Stimulated activated memory B cell treated with anti-CD40 and anti-IgM and Interleukin-4, amounts not matched to agents 10 μg/mL and 1 μg/mL and 100 μg/mL, for 72 hours (primary cell): ENCODE results near the gene PLEKHA8.
"Not testable (repeated sequence)": the region's sequence is repeated elsewhere in the genome, so short reads cannot be mapped to it uniquely, and the experiment has no call there.

Source experiments
- ATAC-seq: fragments of 150-1000 bp; cut with Tn5 transposase; 2 replicates; pipeline ENCODE4 v1.10.0; 2021
- H3K27ac Mint-ChIP-seq: one replicate; pipeline ENCODE4 v1.8.0; 2022; ENCODE audit warnings: mild to moderate bottlenecking, mixed read lengths
- H3K27me3 Mint-ChIP-seq: one replicate; pipeline ENCODE4 v1.8.0; 2022; ENCODE audit warnings: mixed read lengths
- H3K36me3 Mint-ChIP-seq: one replicate; pipeline ENCODE4 v1.8.0; 2022; ENCODE audit warnings: mixed read lengths
- H3K4me1 Mint-ChIP-seq: one replicate; pipeline ENCODE4 v1.8.0; 2022; ENCODE audit warnings: mixed read lengths
- H3K4me3 Mint-ChIP-seq: one replicate; pipeline ENCODE4 v1.8.0; 2022; ENCODE audit warnings: mild to moderate bottlenecking, moderate library complexity, mixed read lengths
- H3K9me3 Mint-ChIP-seq: one replicate; pipeline ENCODE4 v1.8.0; 2022; ENCODE audit warnings: mixed read lengths

Gene PLEKHA8

GRCh38 chr7:30036220-30036619, 8.0 kb downstream of the PLEKHA8 start:
- H3K4me3 Mint-ChIP-seq, result no peak overlapping the region
- H3K36me3 Mint-ChIP-seq, result no peaks in the 10 kb centered on the region
- ATAC-seq, result no peak
- no peak overlapping the region for H3K27ac Mint-ChIP-seq
- H3K27me3 Mint-ChIP-seq, result no peaks in the 10 kb centered on the region
- no peaks in the 10 kb centered on the region for H3K9me3 Mint-ChIP-seq
- no peaks in the 10 kb centered on the region for H3K4me1 Mint-ChIP-seq

- H3K36me3 Mint-ChIP-seq, result no peaks in the 10 kb centered on the region
- no peak overlapping the region for H3K27ac Mint-ChIP-seq
- H3K4me3 Mint-ChIP-seq, result no peak overlapping the region
- ATAC-seq, result no peak
- no peaks in the 10 kb centered on the region for H3K9me3 Mint-ChIP-seq
- H3K4me1 Mint-ChIP-seq, result no peaks in the 10 kb centered on the region
- H3K27me3 Mint-ChIP-seq, result no peaks in the 10 kb centered on the region
These were observed 10.2 kb downstream of the PLEKHA8 start for GRCh38 chr7:30038196-30038980.

- no peaks in the 10 kb centered on the region for H3K4me1 Mint-ChIP-seq
- ATAC-seq, result no peak
- H3K4me3 Mint-ChIP-seq, result no peak overlapping the region
- no peaks in the 10 kb centered on the region for H3K27me3 Mint-ChIP-seq
- H3K36me3 Mint-ChIP-seq, result peaks cover 11% of the 10 kb centered on the region
- H3K27ac Mint-ChIP-seq, result no peak overlapping the region
- no peaks in the 10 kb centered on the region for H3K9me3 Mint-ChIP-seq
These were observed 12.7 kb downstream of the PLEKHA8 start for GRCh38 chr7:30040938-30041337.

GRCh38 chr7:30041526-30042269, 13.5 kb downstream of the PLEKHA8 start:
- no peak for ATAC-seq
- Mint-ChIP-seq H3K4me3 (no peak overlapping the region), H3K4me1 (no peaks in the 10 kb centered on the region), H3K36me3 (peaks cover 19% of the 10 kb centered on the region), H3K27me3 (no peaks in the 10 kb centered on the region), H3K27ac (no peak overlapping the region), H3K9me3 (no peaks in the 10 kb centered on the region)

- Mint-ChIP-seq H3K9me3 (no peaks in the 10 kb centered on the region), H3K27me3 (no peaks in the 10 kb centered on the region), H3K4me1 (no peaks in the 10 kb centered on the region), H3K4me3 (no peak overlapping the region), H3K36me3 (peaks cover 38% of the 10 kb centered on the region), H3K27ac (no peak overlapping the region)
- ATAC-seq, result no peak
These were observed 18.0 kb downstream of the PLEKHA8 start for GRCh38 chr7:30046127-30046770.

GRCh38 chr7:30047124-30047523, 18.9 kb downstream of the PLEKHA8 start:
- no peak overlapping the region for H3K27ac Mint-ChIP-seq
- H3K4me3 Mint-ChIP-seq, result no peak overlapping the region
- ATAC-seq, result no peak
- no peaks in the 10 kb centered on the region for H3K27me3 Mint-ChIP-seq
- peaks cover 38% of the 10 kb centered on the region for H3K36me3 Mint-ChIP-seq
- no peaks in the 10 kb centered on the region for H3K9me3 Mint-ChIP-seq
- no peaks in the 10 kb centered on the region for H3K4me1 Mint-ChIP-seq

- no peaks in the 10 kb centered on the region for H3K4me1 Mint-ChIP-seq
- no peaks in the 10 kb centered on the region for H3K9me3 Mint-ChIP-seq
- no peaks in the 10 kb centered on the region for H3K27me3 Mint-ChIP-seq
- H3K36me3 Mint-ChIP-seq, result peaks cover 38% of the 10 kb centered on the region
- H3K4me3 Mint-ChIP-seq, result no peak overlapping the region
- H3K27ac Mint-ChIP-seq, result no peak overlapping the region
- no peak for ATAC-seq
These were observed 20.4 kb downstream of the PLEKHA8 start for GRCh38 chr7:30048582-30048981.

GRCh38 chr7:30049173-30049572, 21.0 kb downstream of the PLEKHA8 start:
- Mint-ChIP-seq H3K4me1 (no peaks in the 10 kb centered on the region), H3K9me3 (no peaks in the 10 kb centered on the region), H3K27ac (no peak overlapping the region), H3K27me3 (no peaks in the 10 kb centered on the region), H3K4me3 (no peak overlapping the region), H3K36me3 (peaks cover 38% of the 10 kb centered on the region)
- ATAC-seq, result no peak

GRCh38 chr7:30053068-30053467, 24.9 kb downstream of the PLEKHA8 start:
- peaks cover 22% of the 10 kb centered on the region for H3K36me3 Mint-ChIP-seq
- no peaks in the 10 kb centered on the region for H3K9me3 Mint-ChIP-seq

GRCh38 chr7:30057741-30058140, 29.5 kb downstream of the PLEKHA8 start:
- H3K36me3 Mint-ChIP-seq, result peaks cover 13% of the 10 kb centered on the region
- peaks cover 22% of the 10 kb centered on the region for H3K4me1 Mint-ChIP-seq
- no peak overlapping the region for H3K27ac Mint-ChIP-seq
- H3K4me3 Mint-ChIP-seq, result no peak overlapping the region
- H3K27me3 Mint-ChIP-seq, result no peaks in the 10 kb centered on the region
- no peak for ATAC-seq
- H3K9me3 Mint-ChIP-seq, result no peaks in the 10 kb centered on the region

More at GRCh38 chr7:30053068-30053467, 24.9 kb downstream of the PLEKHA8 start:
- Mint-ChIP-seq H3K27ac (no peak overlapping the region), H3K27me3 (no peaks in the 10 kb centered on the region), H3K4me1 (no peaks in the 10 kb centered on the region), H3K4me3 (no peak overlapping the region)
- no peak for ATAC-seq

GRCh38 chr7:30061786-30062185, 33.6 kb downstream of the PLEKHA8 start:
- H3K4me3 Mint-ChIP-seq, H3K27ac Mint-ChIP-seq, H3K9me3 Mint-ChIP-seq, H3K27me3 Mint-ChIP-seq, H3K36me3 Mint-ChIP-seq: not testable (repeated sequence)
- ATAC-seq, result peak; percentile 83
- H3K4me1 Mint-ChIP-seq, result peaks cover 24% of the 10 kb centered on the region

GRCh38 chr7:30062587-30062986, 34.4 kb downstream of the PLEKHA8 start:
- no peaks in the 10 kb centered on the region for H3K9me3 Mint-ChIP-seq
- H3K36me3 Mint-ChIP-seq, result peaks cover 8% of the 10 kb centered on the region
- peak; percentile 56 for ATAC-seq
- no peaks in the 10 kb centered on the region for H3K27me3 Mint-ChIP-seq
- no peak overlapping the region for H3K27ac Mint-ChIP-seq
- H3K4me3 Mint-ChIP-seq, result no peak overlapping the region
- peaks cover 24% of the 10 kb centered on the region for H3K4me1 Mint-ChIP-seq

GRCh38 chr7:30065746-30066145, 37.5 kb downstream of the PLEKHA8 start:
- peaks cover 17% of the 10 kb centered on the region for H3K4me1 Mint-ChIP-seq
- no peaks in the 10 kb centered on the region for H3K27me3 Mint-ChIP-seq
- H3K36me3 Mint-ChIP-seq, result peaks cover 19% of the 10 kb centered on the region

GRCh38 chr7:30066687-30067086, 38.5 kb downstream of the PLEKHA8 start:
- H3K36me3 Mint-ChIP-seq, result peaks cover 25% of the 10 kb centered on the region
- no peaks in the 10 kb centered on the region for H3K9me3 Mint-ChIP-seq
- H3K27me3 Mint-ChIP-seq, result no peaks in the 10 kb centered on the region
- H3K4me1 Mint-ChIP-seq, result peaks cover 12% of the 10 kb centered on the region
- ATAC-seq, result no peak
- H3K27ac Mint-ChIP-seq, result no peak overlapping the region
- no peak overlapping the region for H3K4me3 Mint-ChIP-seq

More at GRCh38 chr7:30065746-30066145, 37.5 kb downstream of the PLEKHA8 start:
- no peaks in the 10 kb centered on the region for H3K9me3 Mint-ChIP-seq
- no peak for ATAC-seq
- no peak overlapping the region for H3K4me3 Mint-ChIP-seq
- H3K27ac Mint-ChIP-seq, result no peak overlapping the region

GRCh38 chr7:30068117-30068516, 39.9 kb downstream of the PLEKHA8 start:
- ATAC-seq, result no peak
- H3K27me3 Mint-ChIP-seq, result no peaks in the 10 kb centered on the region
- no peaks in the 10 kb centered on the region for H3K9me3 Mint-ChIP-seq
- H3K4me3 Mint-ChIP-seq, result no peak overlapping the region
- no peak overlapping the region for H3K27ac Mint-ChIP-seq
- no peaks in the 10 kb centered on the region for H3K4me1 Mint-ChIP-seq
- peaks cover 25% of the 10 kb centered on the region for H3K36me3 Mint-ChIP-seq
